ENCODE measurements around the gene FRK. TPM values are rescaled to one million over a fixed set of nuclear protein-coding genes. Genes with fewer than 3 reads are reported as not detected.

Gene FRK
- total and polyA plus RNA-seq, 5 donors from 2014 or later: not detected

DNA sequence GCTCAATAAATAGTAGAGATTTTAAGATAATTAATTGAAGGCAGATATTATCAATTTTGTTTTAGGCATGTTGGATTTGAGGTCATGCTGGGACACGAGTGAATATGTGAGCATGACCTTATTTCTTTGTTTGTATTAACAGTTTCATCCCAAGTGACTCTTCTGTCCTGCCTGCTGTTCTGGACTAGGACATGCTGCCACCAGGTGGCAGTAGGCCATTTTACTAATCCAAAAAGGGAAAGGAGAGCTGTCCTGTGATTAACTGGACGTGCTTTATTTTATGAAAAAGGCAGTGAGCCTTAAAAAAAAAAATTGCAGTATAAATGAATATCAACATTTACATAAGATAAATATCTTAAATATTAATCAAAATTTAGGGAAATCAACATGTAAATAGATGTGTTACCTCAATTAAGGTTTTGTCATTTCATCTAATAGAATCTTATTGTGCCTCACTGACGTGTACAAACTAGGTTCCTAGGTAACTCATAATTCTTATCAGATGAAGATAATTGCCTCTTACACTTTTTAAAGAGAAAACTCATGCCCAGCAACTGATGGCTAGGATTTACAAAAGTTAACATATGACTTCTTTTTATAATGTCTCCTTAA, 49.8 kb downstream of the FRK start:
- H3K27me3 ChIP-seq (ENCODE audit: control insufficient read depth, insufficient read depth, low read length): peaks cover 4% of the 10 kb centered on the region
- Mint-ChIP-seq H3K4me1 (no peaks in the 10 kb centered on the region), H3K9me3 (no peaks in the 10 kb centered on the region), H3K27ac (no peak overlapping the region), H3K27me3 (peaks cover 9% of the 10 kb centered on the region), H3K4me3 (no peak overlapping the region), H3K36me3 (no peaks in the 10 kb centered on the region)
- DNase-seq: peak; percentile 15 to 50 (median 36)
- peak; percentile 39 to 41 for ATAC-seq (ENCODE audit: low read depth in 2 of 2)
- H3K4me1 ChIP-seq (ENCODE audit: control insufficient read depth, insufficient read depth, low read length, poor library complexity, severe bottlenecking): no peaks in the 10 kb centered on the region
- no peak overlapping the region for H3K4me3 ChIP-seq (ENCODE audit: low read depth, low read length)
- no peak overlapping the region for H3K27ac ChIP-seq (ENCODE audit: insufficient read depth, low read length, poor library complexity, severe bottlenecking)
- H3K36me3 ChIP-seq (ENCODE audit: control insufficient read depth, insufficient read depth, low read length): no peaks in the 10 kb centered on the region
- H3K9me3 ChIP-seq (ENCODE audit: control insufficient read depth in 2 of 2, low read length in 2 of 2): no peaks in the 10 kb centered on the region

DNA sequence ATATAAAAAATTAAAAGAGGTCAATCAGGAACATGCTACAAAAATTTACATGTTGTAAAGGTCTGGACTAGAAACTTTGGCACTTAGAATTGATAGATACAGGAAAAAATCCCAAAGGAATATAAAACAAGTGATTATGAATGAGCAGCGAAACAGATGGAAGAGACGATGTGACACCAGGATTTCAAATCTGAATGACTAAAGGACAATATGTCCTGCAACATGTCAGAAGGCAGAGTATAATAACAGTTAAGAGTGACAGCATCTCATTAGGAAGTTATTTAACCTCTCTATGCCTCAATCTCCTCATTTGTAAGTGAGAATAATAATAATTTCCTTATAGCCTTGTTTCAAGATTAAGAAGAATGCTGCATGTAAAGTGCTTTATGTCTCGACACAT, 50.3 kb downstream of the FRK start:
- Mint-ChIP-seq H3K4me1 (no peaks in the 10 kb centered on the region), H3K4me3 (no peak overlapping the region), H3K27ac (no peak overlapping the region), H3K36me3 (no peaks in the 10 kb centered on the region), H3K27me3 (peaks cover 9% of the 10 kb centered on the region), H3K9me3 (no peaks in the 10 kb centered on the region)
- H3K27ac ChIP-seq (ENCODE audit: insufficient read depth, low read length, poor library complexity, severe bottlenecking): no peak overlapping the region
- peaks cover 4% of the 10 kb centered on the region for H3K27me3 ChIP-seq (ENCODE audit: control insufficient read depth, insufficient read depth, low read length)
- no peaks in the 10 kb centered on the region for H3K9me3 ChIP-seq (ENCODE audit: control insufficient read depth in 2 of 2, low read length in 2 of 2)
- no peak overlapping the region for H3K4me3 ChIP-seq (ENCODE audit: low read depth, low read length)
- no peak for ATAC-seq (ENCODE audit: low read depth in 2 of 2)
- H3K36me3 ChIP-seq (ENCODE audit: control insufficient read depth, insufficient read depth, low read length): no peaks in the 10 kb centered on the region
- H3K4me1 ChIP-seq (ENCODE audit: control insufficient read depth, insufficient read depth, low read length, poor library complexity, severe bottlenecking): no peaks in the 10 kb centered on the region
- DNase-seq: no peak

DNA sequence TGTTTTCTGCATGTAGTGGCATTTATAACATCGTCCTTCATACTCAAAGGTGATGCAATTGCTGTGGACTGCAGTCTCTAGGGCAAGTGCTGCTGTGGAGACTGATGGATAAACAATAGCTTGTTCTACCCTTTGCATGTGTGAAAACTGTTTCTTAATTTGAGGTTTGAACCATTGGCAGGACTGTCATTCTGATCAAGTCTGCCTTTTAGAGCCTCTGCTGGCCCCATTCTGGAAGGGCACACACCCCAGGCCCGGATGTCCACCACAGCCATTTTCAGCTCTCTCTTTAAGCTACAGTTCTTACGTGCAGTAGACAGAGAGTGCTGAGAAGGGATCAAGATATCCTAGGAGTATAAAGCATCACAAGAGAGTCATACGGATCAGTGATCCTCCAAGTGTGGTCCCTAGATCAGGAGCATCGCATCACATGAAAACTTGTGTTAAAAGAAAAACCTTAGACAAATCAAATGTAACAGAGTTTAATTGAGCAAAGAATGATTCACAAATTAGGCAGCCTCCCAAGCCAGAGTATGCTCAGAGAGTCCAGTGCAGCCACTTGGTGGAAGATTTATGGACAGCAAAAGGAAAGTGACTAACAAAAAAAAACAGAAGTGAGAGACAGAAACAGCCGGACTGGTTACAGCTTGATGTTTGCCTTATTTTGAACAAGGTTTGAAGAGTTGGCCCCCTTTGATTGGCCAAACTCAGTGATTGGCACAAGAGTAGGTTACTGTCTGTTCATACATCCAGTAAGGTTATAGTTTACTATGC, 52.0 kb downstream of the FRK start:
- no peak overlapping the region for H3K4me3 Mint-ChIP-seq
- ATAC-seq (ENCODE audit: low read depth in 2 of 2) (peak in 1 of 2 donors; percentile 34), DNase-seq (no peak)
- H3K27me3 Mint-ChIP-seq: no peaks in the 10 kb centered on the region
- no peaks in the 10 kb centered on the region for H3K9me3 Mint-ChIP-seq
- peaks cover 4% of the 10 kb centered on the region for H3K27me3 ChIP-seq (ENCODE audit: control insufficient read depth, insufficient read depth, low read length)
- H3K36me3 Mint-ChIP-seq: no peaks in the 10 kb centered on the region
- no peaks in the 10 kb centered on the region for H3K4me1 Mint-ChIP-seq
- H3K4me3 ChIP-seq (ENCODE audit: low read depth, low read length): no peak overlapping the region
- H3K27ac ChIP-seq (ENCODE audit: insufficient read depth, low read length, poor library complexity, severe bottlenecking): no peak overlapping the region
- no peaks in the 10 kb centered on the region for H3K9me3 ChIP-seq (ENCODE audit: control insufficient read depth in 2 of 2, low read length in 2 of 2)
- H3K27ac Mint-ChIP-seq: no peak overlapping the region
- H3K36me3 ChIP-seq (ENCODE audit: control insufficient read depth, insufficient read depth, low read length): no peaks in the 10 kb centered on the region
- H3K4me1 ChIP-seq (ENCODE audit: control insufficient read depth, insufficient read depth, low read length, poor library complexity, severe bottlenecking): no peaks in the 10 kb centered on the region

DNA sequence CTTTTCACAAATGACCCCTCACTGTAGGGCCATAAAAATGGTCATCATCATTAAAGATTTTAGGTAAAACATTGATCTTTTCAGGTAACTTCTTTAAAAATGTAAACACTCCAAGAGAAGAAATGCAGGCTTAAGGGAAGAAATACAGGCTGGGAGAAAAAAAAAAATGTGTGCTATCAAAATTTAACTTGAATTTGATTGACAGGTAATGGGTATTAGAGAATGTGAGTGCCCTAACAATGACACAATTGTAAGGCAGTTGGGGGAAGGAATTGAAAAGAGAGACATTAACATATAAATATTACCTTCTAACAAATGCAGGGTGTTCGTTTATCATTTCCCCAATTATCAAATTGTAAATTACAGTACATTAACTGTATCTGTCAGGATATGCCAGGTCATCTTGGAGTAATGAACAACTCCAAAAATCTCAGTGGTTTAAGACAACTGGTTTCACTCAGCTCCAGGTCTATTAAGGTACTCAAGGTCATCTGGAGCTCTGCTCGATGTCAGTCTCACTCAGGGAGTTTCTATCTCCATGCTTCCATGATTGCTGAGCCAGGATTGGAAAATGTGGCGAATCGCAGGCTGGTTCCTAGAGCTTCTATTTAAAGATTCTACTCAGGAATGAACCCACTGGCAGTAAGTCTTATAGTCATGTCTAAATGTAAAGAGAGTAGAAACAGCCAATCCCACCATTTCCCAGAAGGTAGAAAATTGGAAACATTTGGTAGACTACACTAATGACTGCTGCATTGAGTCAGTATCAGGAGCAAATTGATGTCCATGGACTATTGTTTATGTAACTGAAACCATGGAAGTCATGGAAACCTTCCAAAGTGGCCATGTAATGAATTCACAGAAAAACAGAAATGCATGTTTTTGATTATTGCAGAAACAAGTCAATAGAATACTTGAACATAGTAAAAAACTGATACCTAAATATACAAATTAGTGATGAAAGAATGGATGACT, 55.6 kb downstream of the FRK start:
- H3K36me3 Mint-ChIP-seq: no peaks in the 10 kb centered on the region
- no peak overlapping the region for H3K27ac Mint-ChIP-seq
- no peaks in the 10 kb centered on the region for H3K27me3 ChIP-seq (ENCODE audit: control insufficient read depth, insufficient read depth, low read length)
- H3K4me3 ChIP-seq (ENCODE audit: low read depth, low read length): no peak overlapping the region
- DNase-seq (no peak), ATAC-seq (ENCODE audit: low read depth in 2 of 2) (no peak)
- H3K36me3 ChIP-seq (ENCODE audit: control insufficient read depth, insufficient read depth, low read length): no peaks in the 10 kb centered on the region
- no peaks in the 10 kb centered on the region for H3K4me1 Mint-ChIP-seq
- no peaks in the 10 kb centered on the region for H3K27me3 Mint-ChIP-seq
- no peaks in the 10 kb centered on the region for H3K9me3 Mint-ChIP-seq
- no peak overlapping the region for H3K27ac ChIP-seq (ENCODE audit: insufficient read depth, low read length, poor library complexity, severe bottlenecking)
- no peaks in the 10 kb centered on the region for H3K9me3 ChIP-seq (ENCODE audit: control insufficient read depth in 2 of 2, low read length in 2 of 2)
- H3K4me3 Mint-ChIP-seq: no peak overlapping the region
- H3K4me1 ChIP-seq (ENCODE audit: control insufficient read depth, insufficient read depth, low read length, poor library complexity, severe bottlenecking): no peaks in the 10 kb centered on the region

DNA sequence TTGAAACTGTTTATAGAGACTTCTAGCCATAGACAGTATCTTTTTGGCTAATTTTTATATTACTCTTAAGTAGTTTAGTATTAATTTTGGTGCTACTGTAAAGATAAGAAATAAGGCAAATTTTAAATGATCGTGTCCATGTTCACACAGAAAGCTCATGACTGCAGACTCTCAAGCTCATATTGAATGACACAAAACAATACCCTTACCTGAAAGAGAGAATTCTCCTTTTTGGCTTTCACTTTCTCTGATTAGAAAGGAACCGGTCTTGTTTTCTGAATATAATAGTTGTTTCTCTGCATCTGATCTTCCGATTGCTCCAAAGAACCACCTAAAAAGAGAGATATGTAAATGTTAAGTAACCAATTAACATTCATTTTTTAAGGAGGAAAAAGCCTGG, 57.0 kb downstream of the FRK start:
- no peaks in the 10 kb centered on the region for H3K4me1 ChIP-seq (ENCODE audit: control insufficient read depth, insufficient read depth, low read length, poor library complexity, severe bottlenecking)
- H3K36me3 ChIP-seq (ENCODE audit: control insufficient read depth, insufficient read depth, low read length): no peaks in the 10 kb centered on the region
- no peaks in the 10 kb centered on the region for H3K9me3 ChIP-seq (ENCODE audit: control insufficient read depth in 2 of 2, low read length in 2 of 2)
- no peak overlapping the region for H3K27ac ChIP-seq (ENCODE audit: insufficient read depth, low read length, poor library complexity, severe bottlenecking)
- H3K27me3 ChIP-seq (ENCODE audit: control insufficient read depth, insufficient read depth, low read length): peaks cover 3% of the 10 kb centered on the region
- DNase-seq (no peak), ATAC-seq (ENCODE audit: low read depth in 2 of 2) (no peak)
- Mint-ChIP-seq H3K36me3 (no peaks in the 10 kb centered on the region), H3K4me3 (no peak overlapping the region), H3K9me3 (no peaks in the 10 kb centered on the region), H3K27me3 (peaks cover 4% of the 10 kb centered on the region), H3K27ac (no peak overlapping the region), H3K4me1 (no peaks in the 10 kb centered on the region)
- H3K4me3 ChIP-seq (ENCODE audit: low read depth, low read length): no peak overlapping the region

DNA sequence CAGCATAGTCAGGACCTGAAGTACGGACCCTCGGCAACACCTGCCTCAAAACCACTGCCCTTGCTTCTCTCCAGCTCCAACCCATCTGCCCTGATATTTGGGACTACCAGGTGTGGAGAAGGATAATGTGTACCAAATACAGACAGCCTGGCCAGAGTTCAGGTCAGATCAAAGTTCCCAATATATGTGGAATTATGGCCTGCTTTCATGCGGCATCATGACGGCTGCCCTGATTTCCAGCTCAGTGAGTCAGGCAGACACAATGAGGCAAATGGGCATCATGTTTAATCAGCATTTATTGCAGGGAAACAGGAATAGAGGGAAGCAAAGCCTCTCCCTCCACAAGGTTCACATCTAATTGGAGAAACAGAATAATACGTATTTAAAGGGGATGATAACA, 57.9 kb downstream of the FRK start:
- no peaks in the 10 kb centered on the region for H3K36me3 ChIP-seq (ENCODE audit: control insufficient read depth, insufficient read depth, low read length)
- H3K4me3 Mint-ChIP-seq: no peak overlapping the region
- peaks cover 0 to 2% (median 0%) of the 10 kb centered on the region in 7 donors for H3K9me3 Mint-ChIP-seq
- H3K27me3 ChIP-seq (ENCODE audit: control insufficient read depth, insufficient read depth, low read length): peaks cover 3% of the 10 kb centered on the region
- DNase-seq (no peak), ATAC-seq (ENCODE audit: low read depth in 2 of 2) (no peak)
- H3K27ac Mint-ChIP-seq: no peak overlapping the region
- no peaks in the 10 kb centered on the region for H3K9me3 ChIP-seq (ENCODE audit: control insufficient read depth in 2 of 2, low read length in 2 of 2)
- H3K4me3 ChIP-seq (ENCODE audit: low read depth, low read length): no peak overlapping the region
- no peaks in the 10 kb centered on the region for H3K36me3 Mint-ChIP-seq
- H3K27me3 Mint-ChIP-seq: peaks cover 4% of the 10 kb centered on the region
- H3K27ac ChIP-seq (ENCODE audit: insufficient read depth, low read length, poor library complexity, severe bottlenecking): no peak overlapping the region
- H3K4me1 Mint-ChIP-seq: no peaks in the 10 kb centered on the region
- H3K4me1 ChIP-seq (ENCODE audit: control insufficient read depth, insufficient read depth, low read length, poor library complexity, severe bottlenecking): no peaks in the 10 kb centered on the region

DNA sequence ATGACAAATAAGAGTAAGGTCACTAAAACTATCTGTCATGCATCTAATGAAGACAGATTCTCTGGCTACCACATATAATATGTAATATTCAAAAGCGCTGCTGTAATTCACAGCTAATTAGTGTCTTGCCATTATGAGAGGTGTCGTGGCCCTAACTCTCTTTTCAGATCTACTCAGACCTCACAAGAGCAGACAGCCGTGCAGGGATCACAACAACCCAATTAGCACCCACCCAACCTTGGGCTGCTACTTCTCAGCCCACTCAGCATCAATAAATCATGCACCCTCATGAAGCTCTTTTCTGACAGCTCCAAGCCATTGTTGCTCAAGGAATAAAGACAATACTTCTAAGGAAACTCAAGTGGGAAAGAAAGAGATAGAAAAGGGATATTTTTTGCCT, 61.5 kb downstream of the FRK start:
- H3K36me3 ChIP-seq (ENCODE audit: control insufficient read depth, insufficient read depth, low read length): no peaks in the 10 kb centered on the region
- no peaks in the 10 kb centered on the region for H3K4me1 ChIP-seq (ENCODE audit: control insufficient read depth, insufficient read depth, low read length, poor library complexity, severe bottlenecking)
- peaks cover 3% of the 10 kb centered on the region for H3K27me3 ChIP-seq (ENCODE audit: control insufficient read depth, insufficient read depth, low read length)
- no peak for ATAC-seq (ENCODE audit: low read depth in 2 of 2)
- no peak overlapping the region for H3K27ac Mint-ChIP-seq
- H3K27ac ChIP-seq (ENCODE audit: insufficient read depth, low read length, poor library complexity, severe bottlenecking): no peak overlapping the region
- H3K36me3 Mint-ChIP-seq: no peaks in the 10 kb centered on the region
- no peak overlapping the region for H3K4me3 ChIP-seq (ENCODE audit: low read depth, low read length)
- no peaks in the 10 kb centered on the region for H3K9me3 ChIP-seq (ENCODE audit: control insufficient read depth in 2 of 2, low read length in 2 of 2)
- H3K4me3 Mint-ChIP-seq: no peak overlapping the region
- H3K4me1 Mint-ChIP-seq: no peaks in the 10 kb centered on the region
- no peak for DNase-seq
- H3K9me3 Mint-ChIP-seq: peaks cover 0 to 2% (median 0%) of the 10 kb centered on the region in 7 donors
- peaks cover 9% of the 10 kb centered on the region for H3K27me3 Mint-ChIP-seq

Measured in CD4-positive, CD25-positive, alpha-beta regulatory T cell (primary cell).